AG08396 (cell line): Measurements from ENCODE around the gene IMPDH1.
A peak's percentile ranks its signal among the peaks of the same experiment; 100 is the strongest.

Experiments
- DNase-seq: peaks from one replicate; pipeline ENCODE4 v3.0.0; 2012; ENCODE audit warnings: low spot score, mixed read lengths

IMPDH1 gene

DNA sequence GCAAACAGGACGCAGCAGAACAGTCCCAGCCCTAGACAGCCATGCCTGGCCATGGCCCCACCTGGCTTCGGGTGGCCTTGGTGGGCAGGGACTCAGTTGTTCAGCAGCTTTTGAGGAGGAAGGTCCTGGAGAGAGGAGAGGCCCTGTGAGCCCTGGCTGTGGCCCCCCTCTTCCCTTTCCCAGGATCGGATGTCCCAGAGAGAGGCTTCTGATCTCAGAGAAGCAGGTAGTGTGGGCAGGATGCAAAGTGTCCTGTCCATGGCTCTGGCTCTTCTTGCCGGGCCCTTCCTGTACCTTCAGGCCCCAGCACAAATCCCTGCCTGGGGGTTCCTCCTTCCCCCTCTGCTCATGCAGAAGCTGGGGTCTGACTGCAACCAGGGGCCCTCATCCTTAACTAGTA, 49.8 kb downstream of the IMPDH1 start:
- DNase-seq = peak; percentile 9

DNA sequence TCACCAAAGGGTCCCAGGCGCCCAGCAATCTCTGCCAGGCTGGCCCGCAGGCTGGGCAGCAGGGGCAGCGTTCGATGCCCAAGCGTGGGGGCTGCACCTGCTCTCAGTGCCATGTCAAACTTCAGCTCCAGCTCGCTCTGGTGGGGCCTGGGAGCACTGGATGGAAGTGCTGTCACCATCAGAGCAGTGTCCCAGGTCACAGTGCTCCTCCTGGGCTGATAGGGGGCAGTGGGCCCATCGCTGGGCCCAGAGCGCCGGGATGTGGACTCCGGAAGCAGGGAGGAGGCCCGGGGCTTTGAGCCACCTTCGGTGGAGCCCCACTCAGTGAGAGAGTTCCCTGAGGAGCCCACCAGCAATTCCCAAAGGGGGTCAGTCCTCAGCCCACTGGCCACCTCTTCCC, 50.4 kb downstream of the IMPDH1 start:
- DNase-seq = no peak

DNA sequence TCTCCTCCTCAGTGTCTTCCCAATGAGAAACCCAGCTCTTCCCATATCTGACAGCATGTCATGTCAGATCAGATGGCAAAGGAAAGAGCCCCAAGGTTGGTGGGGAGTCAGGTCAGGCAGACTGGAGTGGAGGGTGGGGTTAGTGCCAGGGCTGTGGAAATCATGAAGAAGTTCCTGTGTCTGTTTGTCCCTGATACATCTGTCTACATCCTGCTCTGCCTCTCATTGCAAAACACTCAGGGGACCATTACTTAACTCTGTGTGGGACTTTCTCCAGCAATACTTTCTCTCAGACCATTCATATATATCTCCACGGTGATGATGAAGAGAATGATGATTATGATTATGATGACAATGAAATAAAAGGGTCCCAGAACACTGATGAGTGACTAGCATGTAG, 51.5 kb downstream of the IMPDH1 start:
- DNase-seq = no peak

DNA sequence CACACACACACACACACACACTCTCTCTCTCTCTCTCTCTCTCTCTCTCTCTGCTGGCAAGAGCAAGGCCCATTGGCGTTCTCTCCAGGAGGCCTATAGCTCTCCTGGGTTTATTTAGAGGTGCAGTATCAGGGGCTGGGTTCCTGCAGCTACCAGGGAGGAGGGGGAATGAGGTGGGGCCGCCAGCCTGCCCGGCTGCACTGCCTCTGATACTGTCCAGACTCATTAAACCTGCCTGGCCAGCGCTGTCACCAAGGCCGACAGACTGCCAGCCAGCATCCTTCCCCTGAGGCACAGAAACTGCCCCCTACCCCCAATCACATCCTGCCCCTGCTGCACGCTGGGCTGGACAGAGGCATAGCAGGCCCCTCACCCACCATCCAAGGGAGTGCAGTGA, 52.6 kb downstream of the IMPDH1 start:
- DNase-seq = no peak

DNA sequence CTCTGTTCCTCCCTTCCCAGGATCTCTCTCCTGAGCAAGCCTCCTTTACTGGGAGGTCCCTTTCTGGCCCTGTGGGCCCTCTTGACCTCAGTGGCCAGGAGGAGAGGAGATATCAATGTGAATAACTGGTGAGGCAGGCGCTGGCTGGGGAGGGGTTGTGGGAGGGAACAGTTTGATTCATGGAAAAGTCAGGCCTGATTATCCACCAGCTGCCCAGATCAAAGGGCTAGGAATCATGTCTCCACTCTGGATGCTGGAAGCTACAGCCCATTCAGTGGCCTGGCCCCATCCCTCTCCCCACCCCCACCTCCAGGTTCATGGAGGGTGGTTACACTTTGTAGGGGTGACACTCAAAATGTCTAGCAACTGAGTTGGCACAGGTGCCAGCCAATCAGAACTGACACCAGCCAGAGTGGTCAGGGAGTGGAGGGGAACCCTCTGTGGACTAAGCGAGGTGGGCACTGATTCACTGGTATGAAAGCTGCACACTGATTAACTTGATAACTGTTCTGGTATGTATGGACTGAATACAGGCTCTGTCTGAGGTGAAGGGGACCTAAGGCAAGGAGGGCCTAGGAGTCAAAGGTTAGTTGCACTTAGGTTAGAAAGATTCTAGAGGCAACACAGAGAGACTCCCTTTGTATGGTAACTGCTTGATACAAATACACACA, 53.1 kb downstream of the IMPDH1 start:
- DNase-seq = peak; percentile 8

DNA sequence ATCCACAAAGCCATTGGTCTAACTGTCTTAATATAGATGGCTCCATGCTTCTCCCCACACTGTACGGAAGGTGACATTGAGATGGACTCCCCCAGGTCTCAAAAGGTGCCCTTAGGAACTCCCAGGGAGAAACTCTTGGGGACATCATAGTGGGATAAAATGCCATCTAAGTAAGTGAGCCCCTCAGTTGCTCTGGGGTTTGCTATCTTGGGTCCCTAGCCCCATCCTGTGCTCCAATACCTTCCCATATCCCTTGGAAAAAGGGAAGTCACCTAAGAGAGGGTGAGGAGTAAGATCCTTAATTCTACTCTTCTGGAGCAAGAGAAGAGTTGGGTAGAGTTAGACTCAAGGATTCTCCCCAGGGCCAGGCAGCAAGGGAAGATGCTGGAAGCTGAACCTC, 56.2 kb downstream of the IMPDH1 start:
- DNase-seq = no peak

DNA sequence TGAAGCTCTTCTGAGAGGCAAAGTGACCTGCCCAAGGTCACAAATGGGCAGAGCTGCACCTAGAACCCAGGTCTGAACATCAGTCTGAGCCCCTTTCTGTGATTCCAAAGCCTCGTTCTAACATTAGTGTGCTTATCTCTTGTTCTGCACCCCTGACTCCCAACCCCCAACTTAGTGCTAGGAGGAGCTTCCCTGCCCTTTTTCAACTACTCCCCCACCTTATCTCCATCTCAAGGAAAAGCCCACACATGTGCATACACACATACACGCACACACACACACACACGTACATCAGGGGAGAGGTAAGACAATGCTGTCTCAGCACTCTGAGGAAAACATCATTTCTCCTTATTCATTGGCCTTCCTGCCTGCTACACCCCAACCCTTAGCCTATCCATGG, 56.6 kb downstream of the IMPDH1 start:
- DNase-seq = no peak

DNA sequence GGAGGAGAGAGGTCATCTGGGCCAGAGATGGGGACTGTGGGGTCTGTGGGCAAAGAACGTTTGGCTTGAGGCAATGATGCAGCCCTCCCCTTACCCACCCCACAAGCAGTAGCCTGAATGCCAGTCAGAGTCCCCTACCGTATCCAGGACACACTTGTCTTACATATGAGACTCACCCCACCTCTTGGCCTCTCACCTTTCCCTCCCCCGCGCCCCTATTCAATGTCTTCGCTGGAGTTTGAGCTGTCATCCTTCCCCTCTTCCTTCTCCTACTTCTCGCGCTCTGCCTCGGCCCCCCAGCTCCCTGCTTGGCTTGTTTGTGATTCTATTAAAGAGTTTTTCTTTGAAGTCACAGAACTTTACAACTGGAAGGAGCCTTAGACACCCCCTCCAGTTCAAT, 57.1 kb downstream of the IMPDH1 start:
- no peak for DNase-seq

DNA sequence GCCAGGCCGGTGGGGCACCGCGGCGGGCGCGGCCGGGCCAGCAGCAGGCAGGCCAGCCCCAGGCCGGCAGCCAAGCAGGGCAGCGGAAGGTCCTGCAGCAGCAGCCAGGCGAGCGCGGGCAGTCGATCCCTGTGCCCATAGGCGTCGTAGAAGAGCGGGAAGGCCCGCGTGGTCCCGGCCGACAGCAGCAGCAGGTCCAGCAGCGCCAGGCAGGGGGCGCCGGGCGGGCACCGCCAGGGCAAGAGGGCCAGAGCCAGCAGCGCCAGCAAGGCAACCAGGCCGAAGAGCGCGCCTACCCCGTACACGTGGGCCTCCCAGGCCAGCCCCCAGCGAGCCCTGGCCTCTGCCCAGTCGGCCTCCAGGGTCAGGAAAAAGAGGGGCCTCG, 57.6 kb downstream of the IMPDH1 start:
- peak; percentile 73 for DNase-seq

DNA sequence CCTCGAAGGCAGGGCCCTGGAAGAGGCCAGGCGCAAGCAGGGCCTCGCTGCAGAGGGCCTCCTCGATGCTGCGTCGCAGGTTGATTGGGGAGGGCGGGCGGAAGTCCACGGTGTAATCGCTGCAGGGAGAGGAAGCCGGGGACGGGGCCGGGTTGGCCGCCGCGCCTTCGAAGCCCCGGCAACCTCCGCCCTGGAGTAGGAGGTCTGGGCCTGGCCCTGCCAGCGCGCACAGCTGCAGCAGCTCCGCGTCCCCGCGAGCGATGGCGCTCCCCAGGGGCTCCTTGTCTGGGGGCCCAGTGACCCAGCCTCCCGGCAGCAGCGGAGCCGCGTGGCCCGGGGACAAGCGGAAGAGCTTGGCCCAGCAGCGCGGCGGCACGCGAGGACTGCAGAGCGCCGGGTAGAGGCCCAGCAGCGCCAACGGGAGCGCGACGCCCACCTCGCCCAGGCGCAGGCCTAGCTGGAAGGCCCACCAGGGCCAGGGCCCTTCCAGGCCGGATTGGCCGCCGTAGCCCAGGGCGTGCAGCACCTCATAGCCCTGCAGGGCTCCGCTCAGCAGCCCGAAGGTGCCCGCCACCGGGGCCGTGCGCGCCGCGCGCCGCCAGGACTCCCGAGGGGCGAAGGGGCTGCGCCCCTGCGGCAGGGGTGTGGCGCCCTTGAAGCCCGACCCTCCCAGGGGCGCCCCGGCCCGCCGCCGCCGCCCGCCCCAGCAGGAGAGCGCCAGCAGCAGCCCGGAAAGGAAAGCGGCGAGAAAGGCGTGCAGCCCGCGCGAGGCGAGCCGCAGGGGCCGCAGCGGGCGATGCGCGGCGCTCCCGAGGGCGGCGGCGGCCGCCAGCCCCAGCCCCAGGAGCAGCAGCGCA, 58.3 kb downstream of the IMPDH1 start:
- DNase-seq = peak; percentile 6

DNA sequence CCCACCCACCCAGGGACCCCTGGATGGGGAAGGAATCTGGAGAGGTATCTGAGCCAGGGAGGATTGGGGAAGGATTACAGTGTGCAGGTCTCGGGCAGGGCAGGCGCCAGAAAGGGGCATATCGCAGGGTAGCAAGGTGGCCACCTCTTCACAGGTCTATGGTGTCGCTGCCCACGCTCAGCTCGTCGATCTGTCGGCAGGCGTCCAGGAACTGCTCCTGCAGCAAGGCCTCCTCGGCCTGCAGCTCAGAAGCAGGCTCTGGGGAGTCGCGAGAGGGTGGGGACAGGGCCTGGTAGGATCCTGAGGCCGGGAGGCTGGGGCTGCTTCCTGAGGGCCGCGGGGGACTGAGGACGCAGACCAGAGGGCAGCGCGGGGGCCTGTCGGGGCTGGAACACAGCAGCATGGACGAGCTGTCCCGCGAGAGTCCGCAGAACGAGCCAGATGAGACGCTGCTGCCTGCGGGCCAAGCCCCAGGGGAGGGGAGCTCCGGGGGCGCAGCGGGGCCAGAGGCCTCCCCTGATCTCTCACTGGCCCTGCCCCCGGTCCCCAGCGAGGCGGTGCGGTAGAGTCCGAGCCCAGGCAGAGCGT, 59.0 kb downstream of the IMPDH1 start:
- DNase-seq = no peak

DNA sequence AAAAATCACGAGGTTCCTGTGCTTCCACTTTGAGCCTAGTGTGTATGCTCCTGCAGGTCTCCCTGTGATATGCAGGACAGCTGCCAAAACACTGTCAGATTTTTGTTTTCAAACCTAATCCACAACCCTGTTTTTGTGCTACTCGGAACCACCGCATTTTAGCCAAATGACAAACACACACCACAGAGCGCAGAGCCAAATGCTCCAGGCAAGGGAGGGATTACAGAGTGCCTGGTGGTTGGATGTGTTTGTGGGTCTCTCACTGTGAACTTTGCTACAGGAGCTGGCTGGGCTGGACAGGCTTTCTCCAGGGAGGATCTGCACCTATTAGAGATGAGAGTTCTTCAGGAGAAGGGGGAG, 60.3 kb downstream of the IMPDH1 start:
- DNase-seq = peak; percentile 6

DNA sequence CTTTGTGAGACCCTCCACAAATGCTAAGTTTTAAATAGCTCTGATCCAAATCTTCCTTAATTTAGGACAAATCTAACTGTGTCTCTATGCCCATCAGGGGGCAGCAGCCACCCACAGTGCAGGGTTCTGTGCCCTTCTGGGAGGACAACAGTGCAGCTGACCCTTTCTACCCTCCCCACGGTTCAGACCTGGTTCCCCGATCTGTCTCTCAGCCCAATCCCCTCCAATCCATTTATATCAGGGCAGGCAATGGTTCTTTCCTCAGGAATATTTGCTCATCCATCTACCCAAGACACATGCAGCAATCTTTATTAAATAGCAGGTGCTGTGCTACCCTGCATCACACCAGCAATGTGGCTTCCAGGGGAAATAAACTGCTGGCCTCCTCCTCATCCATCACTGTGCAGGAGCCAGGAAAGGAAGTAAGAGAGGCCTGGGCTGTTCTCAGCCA, 62.1 kb downstream of the IMPDH1 start:
- DNase-seq = peak; percentile 72

DNA sequence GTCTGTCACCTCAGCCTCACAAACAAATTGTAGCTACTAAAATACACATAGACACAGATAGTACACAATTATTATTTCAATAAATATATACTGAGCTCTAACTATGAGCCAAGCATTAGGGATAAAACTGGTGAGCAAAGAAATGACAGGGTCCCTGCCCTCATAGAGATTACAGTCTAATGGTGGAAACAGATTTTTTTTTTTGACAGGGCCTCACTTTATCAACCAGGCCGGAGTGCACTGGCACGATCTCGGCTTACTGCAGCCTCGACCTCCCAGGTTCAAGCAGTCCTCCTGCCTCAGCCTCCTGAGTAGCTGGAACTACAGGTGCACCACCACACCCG, 65.4 kb downstream of the IMPDH1 start:
- DNase-seq = no peak

DNA sequence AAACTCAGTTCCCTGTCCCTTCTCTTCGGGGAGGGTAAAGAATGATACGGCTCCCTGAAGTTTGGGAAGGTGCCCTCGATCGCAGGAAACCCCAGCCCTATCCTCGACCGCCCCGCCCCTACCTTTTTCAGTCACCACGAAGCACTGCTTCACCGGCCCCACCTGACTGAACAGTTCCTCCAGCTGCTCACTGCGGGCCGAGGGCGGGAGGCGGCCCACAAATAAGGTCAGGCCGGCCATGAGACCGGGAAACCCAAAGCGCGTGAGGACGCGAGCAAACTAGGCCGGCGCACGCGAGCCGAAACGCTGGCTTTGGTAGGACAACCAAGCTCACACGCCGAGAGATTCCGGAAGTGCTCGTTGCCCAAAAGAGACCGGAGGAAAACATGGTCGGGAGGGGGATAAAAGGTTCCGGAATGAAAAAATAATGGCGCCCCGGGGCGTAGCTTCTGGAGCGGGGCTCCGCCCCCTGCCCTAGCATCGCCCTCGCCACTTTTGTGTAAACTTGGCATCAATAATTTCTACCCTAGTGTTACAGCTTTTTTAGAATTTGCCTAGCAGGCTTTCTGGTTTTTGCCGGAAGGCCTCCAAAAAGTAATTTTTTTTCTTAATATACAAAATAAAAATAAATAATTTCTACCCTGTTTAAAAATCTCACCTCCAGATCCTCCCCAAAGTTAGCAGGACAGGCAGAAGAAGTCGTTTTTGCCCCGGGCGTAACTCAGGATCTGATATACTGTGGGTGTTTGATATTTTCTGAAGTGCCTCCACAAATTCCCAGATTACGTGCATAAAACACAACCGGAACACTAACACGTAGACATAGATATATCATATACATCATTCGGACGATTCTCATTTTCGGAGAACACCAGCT, 66.0 kb downstream of the IMPDH1 start, which contains the start of gene RBM28:
Gene RBM28 (minus strand): TSS at position 355 of the 877 bp plus-strand sequence. CDS start 115 bp downstream, at position 240.
- peak; percentile 94 for DNase-seq
